Measurements from ENCODE around the gene FAM161B. TPM values are rescaled to one million over a fixed set of nuclear protein-coding genes. Genes with fewer than 3 reads are reported as not detected.

The FAM161B gene
- total and polyA plus RNA-seq, 2 of the 13 experiments (the other 11 are each of a cell fraction or from before 2014, with no cell fraction given), result 1.6 to 2.0 TPM

DNA sequence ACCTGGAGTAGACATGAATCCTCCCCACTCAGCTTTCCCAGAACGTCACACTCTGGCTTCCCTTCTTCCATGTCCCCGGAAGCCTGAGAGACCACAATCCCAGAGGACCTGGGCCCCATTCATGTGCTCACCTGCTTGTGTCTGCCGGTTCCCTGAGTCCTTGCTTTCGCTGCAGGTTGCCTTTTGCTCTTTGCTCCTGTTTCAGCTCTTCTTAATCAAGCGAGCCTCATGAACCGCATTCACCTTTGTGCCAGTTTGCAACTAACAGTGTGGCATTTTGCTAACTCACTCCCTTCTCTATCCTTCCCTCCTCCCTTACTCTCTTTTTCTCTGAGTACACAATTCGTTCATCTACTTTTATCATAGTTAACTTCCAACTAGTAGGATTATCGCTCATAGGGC is 46.1 kb upstream of the FAM161B start (continued):
- TF ChIP-seq, protein P1, sequence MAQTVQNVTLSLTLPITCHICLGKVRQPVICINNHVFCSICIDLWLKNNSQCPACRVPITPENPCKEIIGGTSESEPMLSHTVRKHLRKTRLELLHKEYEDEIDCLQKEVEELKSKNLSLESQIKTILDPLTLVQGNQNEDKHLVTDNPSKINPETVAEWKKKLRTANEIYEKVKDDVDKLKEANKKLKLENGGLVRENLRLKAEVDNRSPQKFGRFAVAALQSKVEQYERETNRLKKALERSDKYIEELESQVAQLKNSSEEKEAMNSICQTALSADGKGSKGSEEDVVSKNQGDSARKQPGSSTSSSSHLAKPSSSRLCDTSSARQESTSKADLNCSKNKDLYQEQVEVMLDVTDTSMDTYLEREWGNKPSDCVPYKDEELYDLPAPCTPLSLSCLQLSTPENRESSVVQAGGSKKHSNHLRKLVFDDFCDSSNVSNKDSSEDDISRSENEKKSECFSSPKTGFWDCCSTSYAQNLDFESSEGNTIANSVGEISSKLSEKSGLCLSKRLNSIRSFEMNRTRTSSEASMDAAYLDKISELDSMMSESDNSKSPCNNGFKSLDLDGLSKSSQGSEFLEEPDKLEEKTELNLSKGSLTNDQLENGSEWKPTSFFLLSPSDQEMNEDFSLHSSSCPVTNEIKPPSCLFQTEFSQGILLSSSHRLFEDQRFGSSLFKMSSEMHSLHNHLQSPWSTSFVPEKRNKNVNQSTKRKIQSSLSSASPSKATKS (CRISPR knock-in tag; IDR thresholded peaks at IDR 0.05), result no peak
- TF ChIP-seq TCF7 (IDR thresholded peaks at IDR 0.05; ENCODE audit: low read depth) (no peak), ZNF432 (CRISPR knock-in tag; IDR thresholded peaks at IDR 0.05; ENCODE audit: borderline replicate concordance) (no peak), SALL1 (CRISPR knock-in tag; IDR thresholded peaks at IDR 0.05) (peak; percentile 90), ZNF460 (CRISPR knock-in tag; IDR thresholded peaks at IDR 0.05; ENCODE audit: borderline replicate concordance) (no peak), SP5 (CRISPR knock-in tag; IDR thresholded peaks at IDR 0.05; ENCODE audit: borderline replicate concordance, low read depth) (0 out of 2 replicates have a peak, but pooled peaks have one; percentile 20), RFXANK (CRISPR knock-in tag; IDR thresholded peaks at IDR 0.05) (no peak), THAP11 (CRISPR knock-in tag; IDR thresholded peaks at IDR 0.05) (peak; percentile 14; the same call in 1 of the 2 replicates), TEAD3 (CRISPR knock-in tag; optimal IDR thresholded peaks at IDR 0.05; ENCODE audit: borderline replicate concordance) (peak; percentile 61), ZNF264 (CRISPR knock-in tag; IDR thresholded peaks at IDR 0.05) (no peak), HNF4G (IDR thresholded peaks at IDR 0.05; ENCODE audit: borderline replicate concordance, low read depth, low read length) (peak; percentile 45; the same call in 1 of the 2 replicates), HNF4G (CRISPR knock-in tag; IDR thresholded peaks at IDR 0.05; ENCODE audit: borderline replicate concordance, low read depth) (no peak), FOXC1 (CRISPR knock-in tag; IDR thresholded peaks at IDR 0.05; ENCODE audit: borderline replicate concordance) (0 out of 2 replicates have a peak, but pooled peaks have one; percentile 14), BHLHE40 (IDR thresholded peaks at IDR 0.05; ENCODE audit: low read length) (no peak), FOXM1 (CRISPR knock-in tag; IDR thresholded peaks at IDR 0.05) (no peak), ARID4A (CRISPR knock-in tag; IDR thresholded peaks at IDR 0.05; ENCODE audit: borderline replicate concordance) (0 out of 2 replicates have a peak, but pooled peaks have one; percentile 18), THYN1 (CRISPR knock-in tag; IDR thresholded peaks at IDR 0.05; ENCODE audit: borderline replicate concordance, low read depth) (no peak)
- TF ChIP-seq, protein P2, sequence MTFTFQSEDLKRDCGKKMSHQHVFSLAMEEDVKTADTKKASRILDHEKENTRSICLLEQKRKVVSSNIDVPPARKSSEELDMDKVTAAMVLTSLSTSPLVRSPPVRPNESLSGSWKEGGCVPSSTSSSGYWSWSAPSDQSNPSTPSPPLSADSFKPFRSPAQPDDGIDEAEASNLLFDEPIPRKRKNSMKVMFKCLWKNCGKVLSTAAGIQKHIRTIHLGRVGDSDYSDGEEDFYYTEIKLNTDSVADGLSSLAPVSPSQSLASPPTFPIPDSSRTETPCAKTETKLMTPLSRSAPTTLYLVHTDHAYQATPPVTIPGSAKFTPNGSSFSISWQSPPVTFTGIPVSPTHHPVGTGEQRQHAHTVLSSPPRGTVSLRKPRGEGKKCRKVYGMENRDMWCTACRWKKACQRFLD (CRISPR knock-in tag; IDR thresholded peaks at IDR 0.05; ENCODE audit: borderline replicate concordance), result no peak
- TF ChIP-seq, protein P3, sequence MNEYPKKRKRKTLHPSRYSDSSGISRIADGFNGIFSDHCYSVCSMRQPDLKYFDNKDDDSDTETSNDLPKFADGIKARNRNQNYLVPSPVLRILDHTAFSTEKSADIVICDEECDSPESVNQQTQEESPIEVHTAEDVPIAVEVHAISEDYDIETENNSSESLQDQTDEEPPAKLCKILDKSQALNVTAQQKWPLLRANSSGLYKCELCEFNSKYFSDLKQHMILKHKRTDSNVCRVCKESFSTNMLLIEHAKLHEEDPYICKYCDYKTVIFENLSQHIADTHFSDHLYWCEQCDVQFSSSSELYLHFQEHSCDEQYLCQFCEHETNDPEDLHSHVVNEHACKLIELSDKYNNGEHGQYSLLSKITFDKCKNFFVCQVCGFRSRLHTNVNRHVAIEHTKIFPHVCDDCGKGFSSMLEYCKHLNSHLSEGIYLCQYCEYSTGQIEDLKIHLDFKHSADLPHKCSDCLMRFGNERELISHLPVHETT (CRISPR knock-in tag; conservative IDR thresholded peaks at IDR 0.05), result peak; percentile 69; the same call in 1 of the 2 replicates
- TF ChIP-seq, protein P4, sequence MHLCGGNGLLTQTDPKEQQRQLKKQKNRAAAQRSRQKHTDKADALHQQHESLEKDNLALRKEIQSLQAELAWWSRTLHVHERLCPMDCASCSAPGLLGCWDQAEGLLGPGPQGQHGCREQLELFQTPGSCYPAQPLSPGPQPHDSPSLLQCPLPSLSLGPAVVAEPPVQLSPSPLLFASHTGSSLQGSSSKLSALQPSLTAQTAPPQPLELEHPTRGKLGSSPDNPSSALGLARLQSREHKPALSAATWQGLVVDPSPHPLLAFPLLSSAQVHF (CRISPR knock-in tag; IDR thresholded peaks at IDR 0.05), result no peak

All from HepG2 (cell line).